ENCODE measurements around the gene VAV1. TPM values are rescaled to one million over a fixed set of nuclear protein-coding genes. Genes with fewer than 3 reads are reported as not detected.

The VAV1 gene
- total and polyA plus RNA-seq, 2 experiments from 2014 or later: not detected

DNA sequence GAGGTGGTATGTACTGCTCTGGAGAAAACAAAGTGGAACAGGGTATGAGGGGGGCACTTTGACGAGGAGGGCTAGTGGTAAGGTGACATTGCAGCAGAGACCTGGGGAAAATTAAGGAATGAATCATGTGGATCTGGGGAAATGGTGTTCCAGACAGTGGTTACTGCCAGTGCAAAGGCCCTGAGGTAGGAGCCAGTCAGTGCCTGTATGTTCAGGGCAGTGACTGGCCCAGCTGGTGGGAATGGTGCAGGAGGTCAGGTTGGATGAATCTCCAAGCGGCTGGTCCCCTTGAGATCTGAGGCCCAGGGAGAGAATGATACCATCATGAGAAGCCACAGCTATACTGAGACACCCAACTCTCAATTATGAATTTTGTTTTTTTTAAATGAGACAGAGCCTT is 4.9 kb downstream of the VAV1 start:
- WGBS, 2 experiments (ENCODE audit: low coverage in 1 of 2, low lambda C conversion rate in 2 of 2, missing lambda C conversion rate in 2 of 2): 54 to 73% methylated on average over 2 of the region's 2 CpGs
- Histone ChIP-seq H3K27ac (no peak overlapping the region), H2AFZ (no peak overlapping the region), H3F3A (ENCODE audit: insufficient read depth) (no peaks in the 10 kb centered on the region; the same call in 1 of the 2 replicates), H3K9ac (no peak overlapping the region), H3K79me2 (ENCODE audit: insufficient read depth) (no peaks in the 10 kb centered on the region), H3K4me3 (no peak overlapping the region), H4K20me1 (ENCODE audit: insufficient read depth) (no peaks in the 10 kb centered on the region), H3K4me2 (ENCODE audit: unreplicated experiment) (no peak overlapping the region), H3K4me1 (ENCODE audit: insufficient read depth) (no peaks in the 10 kb centered on the region), H3K9me3 (ENCODE audit: low read depth) (no peaks in the 10 kb centered on the region), H3K36me3 (ENCODE audit: low read depth) (no peaks in the 10 kb centered on the region), H3K27me3 (replicated peaks; ENCODE audit: insufficient read depth) (no peaks in the 10 kb centered on the region), H3K9me2 (ENCODE audit: insufficient read depth) (no peaks in the 10 kb centered on the region)
- DNase-seq: no peak
- no peak for TF ChIP-seq EZH2 (IDR thresholded peaks at IDR 0.05; ENCODE audit: insufficient read depth, poor library complexity, severe bottlenecking)
- TF ChIP-seq EZH2phosphoT487 (IDR thresholded peaks at IDR 0.05; ENCODE audit: insufficient read depth, low read depth): no peak
- in situ Hi-C loops (cut with MboI): no loop called here

DNA sequence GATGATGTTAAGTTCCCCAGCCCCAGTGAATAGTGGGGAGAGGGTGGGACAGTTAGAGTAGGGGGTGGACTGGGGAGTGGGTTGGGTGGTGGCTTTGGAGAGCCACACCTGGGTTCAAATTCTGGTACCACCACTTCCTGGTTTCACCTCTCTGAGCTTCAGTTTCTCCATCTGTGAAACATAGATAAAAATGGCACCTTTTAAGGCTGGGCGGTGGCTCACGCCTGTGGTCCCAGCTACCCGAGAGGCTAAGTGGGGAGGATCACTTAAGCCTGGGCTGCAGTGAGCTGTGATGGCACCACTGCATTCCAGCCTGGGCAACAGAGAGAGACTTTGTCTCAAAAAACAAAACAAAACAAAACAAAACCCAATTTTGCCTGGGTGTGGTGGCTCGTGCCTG is 5.9 kb downstream of the VAV1 start:
- in situ Hi-C loops (cut with MboI): no loop called here
- H3K27me3 ChIP-seq (replicated peaks; ENCODE audit: insufficient read depth): no peaks in the 10 kb centered on the region
- H4K20me1 ChIP-seq (ENCODE audit: insufficient read depth): no peaks in the 10 kb centered on the region
- H3K79me2 ChIP-seq (ENCODE audit: insufficient read depth): no peaks in the 10 kb centered on the region
- TF ChIP-seq EZH2phosphoT487 (IDR thresholded peaks at IDR 0.05; ENCODE audit: insufficient read depth, low read depth): no peak
- TF ChIP-seq EZH2 (IDR thresholded peaks at IDR 0.05; ENCODE audit: insufficient read depth, poor library complexity, severe bottlenecking): no peak
- no peaks in the 10 kb centered on the region for H3K4me1 ChIP-seq (ENCODE audit: insufficient read depth)
- no peaks in the 10 kb centered on the region for H3K36me3 ChIP-seq (ENCODE audit: low read depth)
- no peak overlapping the region for H3K4me2 ChIP-seq (ENCODE audit: unreplicated experiment)
- no peaks in the 10 kb centered on the region for H3K9me3 ChIP-seq (ENCODE audit: low read depth)
- H3F3A ChIP-seq (ENCODE audit: insufficient read depth): no peaks in the 10 kb centered on the region; the same call in 1 of the 2 replicates
- DNase-seq: no peak
- no peak overlapping the region for H3K9ac ChIP-seq
- H3K9me2 ChIP-seq (ENCODE audit: insufficient read depth): no peaks in the 10 kb centered on the region
- H3K4me3 ChIP-seq: no peak overlapping the region
- H3K27ac ChIP-seq: no peak overlapping the region
- WGBS, 2 experiments (ENCODE audit: low coverage in 1 of 2, low lambda C conversion rate in 2 of 2, missing lambda C conversion rate in 2 of 2): 16 to 24% methylated on average over 4 of the region's 4 CpGs
- H2AFZ ChIP-seq: no peak overlapping the region

DNA sequence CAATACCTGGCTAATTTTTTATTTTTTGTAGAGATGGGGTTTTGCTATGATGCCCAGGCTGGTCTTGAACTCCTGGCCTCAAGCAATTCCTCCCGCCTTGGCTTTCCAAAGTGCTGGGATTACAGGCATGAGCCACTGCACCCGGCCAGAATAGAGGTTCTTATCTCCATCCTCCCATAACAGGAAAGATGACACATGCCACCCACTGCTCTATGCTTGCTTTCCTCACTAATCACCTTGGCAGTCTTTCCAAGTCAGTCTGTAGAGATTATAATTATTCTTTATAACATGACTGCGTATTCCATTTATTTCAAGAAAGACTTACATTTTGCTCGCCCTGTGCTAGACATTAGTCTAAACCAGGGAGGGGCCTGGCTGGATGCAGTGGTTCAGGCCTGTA is 6.7 kb downstream of the VAV1 start:
- Histone ChIP-seq H3K9me2 (ENCODE audit: insufficient read depth) (no peaks in the 10 kb centered on the region), H3K9me3 (ENCODE audit: low read depth) (no peaks in the 10 kb centered on the region), H2AFZ (no peak overlapping the region), H4K20me1 (ENCODE audit: insufficient read depth) (no peaks in the 10 kb centered on the region), H3K4me1 (ENCODE audit: insufficient read depth) (no peaks in the 10 kb centered on the region), H3K4me3 (no peak overlapping the region), H3K9ac (no peak overlapping the region), H3K79me2 (ENCODE audit: insufficient read depth) (no peaks in the 10 kb centered on the region), H3K36me3 (ENCODE audit: low read depth) (no peaks in the 10 kb centered on the region), H3K4me2 (ENCODE audit: unreplicated experiment) (no peak overlapping the region), H3K27ac (no peak overlapping the region), H3F3A (ENCODE audit: insufficient read depth) (no peaks in the 10 kb centered on the region; the same call in 1 of the 2 replicates), H3K27me3 (replicated peaks; ENCODE audit: insufficient read depth) (no peaks in the 10 kb centered on the region)
- DNase-seq: peak; percentile 36
- WGBS, 2 experiments (ENCODE audit: low coverage in 1 of 2, low lambda C conversion rate in 2 of 2, missing lambda C conversion rate in 2 of 2): 62 to 66% methylated on average over 4 of the region's 4 CpGs
- no peak for TF ChIP-seq EZH2phosphoT487 (IDR thresholded peaks at IDR 0.05; ENCODE audit: insufficient read depth, low read depth)
- no peak for TF ChIP-seq EZH2 (IDR thresholded peaks at IDR 0.05; ENCODE audit: insufficient read depth, poor library complexity, severe bottlenecking)
- in situ Hi-C loops (cut with MboI): no loop called here

DNA sequence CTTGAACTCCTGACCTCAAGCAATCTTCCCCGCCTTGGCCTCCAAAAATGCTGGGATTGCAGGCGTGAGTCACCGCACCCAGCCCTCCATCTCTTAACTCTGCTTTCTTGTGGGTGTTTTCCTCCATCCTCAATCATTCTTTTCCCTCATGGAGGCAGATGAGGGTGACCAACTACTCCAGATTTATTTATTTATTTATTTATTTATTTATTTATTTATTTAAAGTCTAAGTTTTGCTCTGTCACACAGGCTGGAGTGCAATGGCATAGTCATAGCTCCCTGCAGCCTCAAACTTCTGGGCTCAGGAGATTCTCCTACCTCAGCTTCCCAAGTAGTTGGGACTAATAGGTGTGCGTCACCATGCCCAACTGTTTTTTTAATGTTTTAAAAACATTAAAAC is 14.9 kb downstream of the VAV1 start:
- H3K4me2 ChIP-seq (ENCODE audit: unreplicated experiment): no peak overlapping the region
- H3K9ac ChIP-seq: no peak overlapping the region
- no peak for DNase-seq
- in situ Hi-C loops (cut with MboI): no loop called here
- no peaks in the 10 kb centered on the region for H3K36me3 ChIP-seq (ENCODE audit: low read depth)
- WGBS, 2 experiments (ENCODE audit: low coverage in 1 of 2, low lambda C conversion rate in 2 of 2, missing lambda C conversion rate in 2 of 2): 89 to 94% methylated on average over 4 of the region's 4 CpGs
- H3K9me3 ChIP-seq (ENCODE audit: low read depth): no peaks in the 10 kb centered on the region
- H4K20me1 ChIP-seq (ENCODE audit: insufficient read depth): no peaks in the 10 kb centered on the region
- no peaks in the 10 kb centered on the region for H3K4me1 ChIP-seq (ENCODE audit: insufficient read depth)
- H2AFZ ChIP-seq: no peak overlapping the region
- H3K9me2 ChIP-seq (ENCODE audit: insufficient read depth): no peaks in the 10 kb centered on the region
- H3K79me2 ChIP-seq (ENCODE audit: insufficient read depth): no peaks in the 10 kb centered on the region
- H3K27me3 ChIP-seq (replicated peaks; ENCODE audit: insufficient read depth): peaks cover 6% of the 10 kb centered on the region; the same call in 1 of the 2 replicates
- TF ChIP-seq EZH2 (IDR thresholded peaks at IDR 0.05; ENCODE audit: insufficient read depth, poor library complexity, severe bottlenecking) (no peak), EZH2phosphoT487 (IDR thresholded peaks at IDR 0.05; ENCODE audit: insufficient read depth, low read depth) (no peak)
- H3K27ac ChIP-seq: no peak overlapping the region
- no peak overlapping the region for H3K4me3 ChIP-seq
- no peaks in the 10 kb centered on the region for H3F3A ChIP-seq (ENCODE audit: insufficient read depth)

DNA sequence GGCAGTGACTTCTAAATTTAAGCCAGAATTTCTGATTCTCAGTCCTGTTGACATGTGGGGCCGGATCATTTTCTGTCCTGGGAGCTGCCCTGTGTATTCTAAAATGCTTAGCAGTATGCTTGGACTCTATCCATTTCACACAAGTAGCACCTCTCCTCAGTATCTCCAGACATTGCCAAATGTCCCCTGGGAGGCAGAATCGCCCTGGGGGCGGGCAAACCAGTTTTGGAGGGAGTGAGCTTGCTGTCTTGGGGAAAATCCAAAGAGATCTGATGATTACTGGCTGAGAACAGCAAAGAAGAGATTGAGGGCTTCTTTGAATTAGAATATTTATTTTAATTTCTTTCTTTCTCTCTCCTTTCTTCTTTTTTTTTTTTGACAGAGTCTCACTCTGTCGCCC is 16.4 kb downstream of the VAV1 start:
- H3F3A ChIP-seq (ENCODE audit: insufficient read depth): no peaks in the 10 kb centered on the region
- H3K9me3 ChIP-seq (ENCODE audit: low read depth): no peaks in the 10 kb centered on the region
- WGBS, 2 experiments (ENCODE audit: low coverage in 1 of 2, low lambda C conversion rate in 2 of 2, missing lambda C conversion rate in 2 of 2): 32 to 42% methylated on average over 4 of the region's 4 CpGs
- no peak overlapping the region for H3K4me2 ChIP-seq (ENCODE audit: unreplicated experiment)
- H3K9ac ChIP-seq: no peak overlapping the region
- H3K27me3 ChIP-seq (replicated peaks; ENCODE audit: insufficient read depth): peaks cover 6% of the 10 kb centered on the region; the same call in 1 of the 2 replicates
- no peaks in the 10 kb centered on the region for H3K79me2 ChIP-seq (ENCODE audit: insufficient read depth)
- no peaks in the 10 kb centered on the region for H3K36me3 ChIP-seq (ENCODE audit: low read depth)
- no peaks in the 10 kb centered on the region for H3K4me1 ChIP-seq (ENCODE audit: insufficient read depth)
- H3K9me2 ChIP-seq (ENCODE audit: insufficient read depth): no peaks in the 10 kb centered on the region
- no peak overlapping the region for H3K4me3 ChIP-seq
- H2AFZ ChIP-seq: no peak overlapping the region
- no peak overlapping the region for H3K27ac ChIP-seq
- no peak for DNase-seq
- TF ChIP-seq EZH2phosphoT487 (IDR thresholded peaks at IDR 0.05; ENCODE audit: insufficient read depth, low read depth): no peak
- TF ChIP-seq EZH2 (IDR thresholded peaks at IDR 0.05; ENCODE audit: insufficient read depth, poor library complexity, severe bottlenecking): no peak
- in situ Hi-C loops (cut with MboI): no loop called here
- H4K20me1 ChIP-seq (ENCODE audit: insufficient read depth): no peaks in the 10 kb centered on the region
